HG03095 (cell line): ENCODE results near the gene EHBP1.
"Not testable (repeated sequence)": the region's sequence is repeated elsewhere in the genome, so short reads cannot be mapped to it uniquely, and the experiment has no call there.

ENCODE experiments used
- ATAC-seq: cut with Tn5 transposase; IDR thresholded peaks from one replicate; pipeline ENCODE4 v1.9.1; 2021; ENCODE audit warnings: moderate library complexity; ENCODE audit not compliant: unreplicated experiment

Gene EHBP1

GRCh38 chr2:63058144-63058920, 352.8 kb downstream of the EHBP1 start:
- ATAC-seq, result no peak

GRCh38 chr2:63058921-63059792, 353.6 kb downstream of the EHBP1 start:
- no peak for ATAC-seq

GRCh38 chr2:63059793-63060471, 354.4 kb downstream of the EHBP1 start:
- ATAC-seq, result no peak

GRCh38 chr2:63060472-63060991, 355.0 kb downstream of the EHBP1 start:
- ATAC-seq, result no peak

- ATAC-seq, result no peak
These were observed 358.7 kb downstream of the EHBP1 start for GRCh38 chr2:63064197-63064596.

- no peak for ATAC-seq
These were observed 359.1 kb downstream of the EHBP1 start for GRCh38 chr2:63064661-63065060.

GRCh38 chr2:63066265-63066664, 360.8 kb downstream of the EHBP1 start:
- ATAC-seq, result no peak

GRCh38 chr2:63066838-63067237, 361.3 kb downstream of the EHBP1 start:
- no peak for ATAC-seq

GRCh38 chr2:63071664-63072063, 366.2 kb downstream of the EHBP1 start:
- ATAC-seq, result no peak

GRCh38 chr2:63073994-63074393, 368.5 kb downstream of the EHBP1 start:
- ATAC-seq, result no peak

- ATAC-seq, result not testable (repeated sequence)
These were observed 368.9 kb downstream of the EHBP1 start for GRCh38 chr2:63074399-63074798.

GRCh38 chr2:63078852-63079606, 373.5 kb downstream of the EHBP1 start:
- no peak for ATAC-seq

- no peak for ATAC-seq
These were observed 375.9 kb downstream of the EHBP1 start for GRCh38 chr2:63081404-63081803.

- no peak for ATAC-seq
These were observed 381.2 kb downstream of the EHBP1 start for GRCh38 chr2:63086687-63087086.

- ATAC-seq, result no peak
These were observed 386.9 kb downstream of the EHBP1 start for GRCh38 chr2:63092401-63092800.

GRCh38 chr2:63092857-63093256, 387.3 kb downstream of the EHBP1 start:
- ATAC-seq, result no peak

GRCh38 chr2:63093502-63093901, 388.0 kb downstream of the EHBP1 start:
- no peak for ATAC-seq
